ENCODE measurements around the gene HIF3A.

- TF ChIP-seq EZH2phosphoT487 (IDR thresholded peaks at IDR 0.05; ENCODE audit: low read length) (no peak), EZH2 (optimal IDR thresholded peaks at IDR 0.05; ENCODE audit: low read depth, low read length) (no peak), CTCF (IDR thresholded peaks at IDR 0.05; ENCODE audit: low read length) (no peak)
Measured at GRCh38 chr19:46271481-46272197, 25.2 kb upstream of the HIF3A start.
